K562 (cell line): ENCODE measurements around the gene ADRA2A. TPM values are rescaled to one million over a fixed set of nuclear protein-coding genes. Genes with fewer than 3 reads are reported as not detected.

ENCODE experiments used
- ATAC-seq: fragments of 200-7000 bp; cut with Tn5 transposase; 3 replicates; pipeline ENCODE4 v1.9.1; 2020; ENCODE audit warnings: moderate library complexity
- BruUV-seq: library from RNA; stranded (reverse); fragments of 400-500 nt; replicated peaks from 2 replicates; lab custom pipeline; 2021; lab: Mats Ljungman, UMichigan
- CTCF ChIA-PET: fragments of 300-600 bp; formaldehyde crosslinking; extraction: SDS; loops from one replicate; lab custom pipeline; 2021; ENCODE audit warnings: low intra/inter-chr PET ratio; lab: Yijun Ruan, JAX
- POLR2A ChIA-PET: fragments of 300-600, 350-650 bp; sonication (Branson Sonifier 250); formaldehyde crosslinking; extraction: SDS; loops from one replicate; lab custom pipeline; 2021; ENCODE audit warnings: antibody characterized with exemption, inconsistent platforms; lab: Yijun Ruan, JAX
- DNase-seq, 4 experiments: peaks; one replicate each; pipeline versions ENCODE4 v3.0.0 to v3.0.0-alpha.2; 2011 to 2018; ENCODE audit warnings: low spot score in 3 of 4, mixed read lengths in 3 of 4; ENCODE audit errors: extremely low read depth in 1 of 4
- FAIRE-seq: peaks from 2 replicates; lab custom pipeline; 2011; peaks lifted over from hg19 to GRCh38; lab: Jason Lieb, UNC
- H2AFZ ChIP-seq: 2 replicates; pipeline ENCODE4 v1.6.0; 2011; ENCODE audit warnings: low read depth, low read length, control low read depth, inconsistent platforms
- H3K27ac ChIP-seq: fragments of 200-600 bp; 3 replicates; pipeline ENCODE4 v1.8.0; 2011; ENCODE audit warnings: low read depth, mild to moderate bottlenecking, control low read depth, inconsistent platforms, low read length, moderate library complexity, mixed read lengths; ENCODE audit errors: extremely low read depth
- H3K27me3 ChIP-seq, 2 experiments: fragments of 300-600 bp in 1 of 2; 2 replicates in 1 of 2; 3 replicates in 1 of 2; pipeline versions ENCODE4 v1.6.0 to v1.8.0; 2011; ENCODE audit warnings: inconsistent platforms in 2 of 2, low read length in 2 of 2, mild to moderate bottlenecking in 1 of 2, mixed read lengths in 1 of 2, moderate library complexity in 1 of 2; ENCODE audit not compliant: control insufficient read depth in 2 of 2, insufficient read depth in 2 of 2
- H3K36me3 ChIP-seq: fragments of 300-600 bp; 3 replicates; pipeline ENCODE4 v1.8.0; 2011; ENCODE audit warnings: mild to moderate bottlenecking, low read length, inconsistent platforms; ENCODE audit not compliant: control insufficient read depth, insufficient read depth
- H3K4me1 ChIP-seq, 2 experiments: fragments of 200-600 bp in 1 of 2; replicated peaks in 1 of 2; 2 replicates in 1 of 2; 3 replicates in 1 of 2; pipeline versions ENCODE4 v1.5.1 to v1.8.0; 2011; ENCODE audit warnings: inconsistent platforms in 2 of 2, low read length in 2 of 2, mild to moderate bottlenecking in 1 of 2, mixed read lengths in 1 of 2, moderate library complexity in 1 of 2; ENCODE audit not compliant: control insufficient read depth in 2 of 2, insufficient read depth in 2 of 2
- H3K4me2 ChIP-seq: 2 replicates; pipeline ENCODE4 v1.6.1; 2011; ENCODE audit warnings: low read length, control low read depth, inconsistent platforms, mixed read lengths; ENCODE audit not compliant: insufficient read depth
- H3K4me3 ChIP-seq: fragments of 200-600 bp; sonication (generic), shearing (Covaris generic); 2 replicates; pipeline ENCODE4 v1.5.1; 2016; ENCODE audit warnings: control low read depth, inconsistent platforms
- H3K79me2 ChIP-seq: fragments of 200-600 bp; 3 replicates; pipeline ENCODE4 v1.8.0; 2011; ENCODE audit warnings: low read length, inconsistent platforms; ENCODE audit not compliant: control insufficient read depth, insufficient read depth
- H3K9ac ChIP-seq, 2 experiments: 2 replicates each; pipeline versions ENCODE4 v1.6.0 to v1.6.1; 2011; ENCODE audit warnings: low read depth in 2 of 2, low read length in 2 of 2, control low read depth in 1 of 2, inconsistent platforms in 1 of 2, mild to moderate bottlenecking in 1 of 2, mixed read lengths in 1 of 2; ENCODE audit not compliant: insufficient read depth in 1 of 2
- H3K9me1 ChIP-seq: one replicate; pipeline ENCODE4 v1.6.0; 2011; ENCODE audit warnings: inconsistent platforms, mild to moderate bottlenecking, low read length, moderate library complexity; ENCODE audit not compliant: control insufficient read depth, insufficient read depth
- H3K9me3 ChIP-seq: replicated peaks from 2 replicates; pipeline ENCODE4 v1.5.1; 2011; ENCODE audit warnings: low read depth, low read length, inconsistent platforms; ENCODE audit not compliant: control insufficient read depth, insufficient read depth
- H4K20me1 ChIP-seq: replicated peaks from 2 replicates; pipeline ENCODE4 v1.6.1; 2011; ENCODE audit warnings: low read length, inconsistent platforms, mixed read lengths; ENCODE audit not compliant: control insufficient read depth, insufficient read depth
- CHD2 ChIP-seq: IDR thresholded peaks from 2 replicates; pipeline ENCODE4 v1.6.1; 2011; ENCODE audit warnings: low read depth, low read length
- ETV5 ChIP-seq: sonication (generic); formaldehyde crosslinking; IDR thresholded peaks from 2 replicates; pipeline ENCODE4 v1.4.0; 2020; ENCODE audit warnings: low read depth, mild to moderate bottlenecking, missing genetic modification reagents
- GMEB1 ChIP-seq: fragments of 250-450 bp; sonication (Bioruptor Pico); IDR thresholded peaks from 2 replicates; pipeline ENCODE4 v1.4.0; 2020; ENCODE audit warnings: mild to moderate bottlenecking
- ILF3 ChIP-seq: fragments of 450-650 bp; IDR thresholded peaks from 2 replicates; pipeline ENCODE4 v1.6.1; 2018; ENCODE audit warnings: antibody characterized with exemption, mild to moderate bottlenecking, moderate library complexity, borderline replicate concordance
- LCOR ChIP-seq: sonication (generic); formaldehyde crosslinking; IDR thresholded peaks from 2 replicates; pipeline ENCODE4 v1.8.0; 2022; ENCODE audit warnings: mild to moderate bottlenecking, missing genetic modification reagents
- POLR2B ChIP-seq: fragments of 450-650 bp; IDR thresholded peaks from 2 replicates; pipeline ENCODE4 v1.6.1; 2018; ENCODE audit warnings: low read depth; ENCODE audit not compliant: partially characterized antibody
- SAFB ChIP-seq: fragments of 200-400 bp; formaldehyde crosslinking; IDR thresholded peaks from 2 replicates; pipeline ENCODE4 v1.6.1; 2017; ENCODE audit warnings: low read depth, low read length, borderline replicate concordance
- SLC30A9 ChIP-seq: fragments of 250-450 bp; sonication (Bioruptor Pico); IDR thresholded peaks from 2 replicates; pipeline ENCODE4 v1.8.0; 2022; ENCODE audit warnings: mild to moderate bottlenecking, moderate library complexity
- SOX6 ChIP-seq: fragments of 450-650 bp; IDR thresholded peaks from 2 replicates; pipeline ENCODE4 v1.6.1; 2014; ENCODE audit warnings: mild to moderate bottlenecking
- TOE1 ChIP-seq, 2 experiments: fragments of 450-650 bp in 1 of 2; sonication (generic) in 1 of 2; formaldehyde crosslinking in 1 of 2; IDR thresholded peaks; 2 replicates each; pipeline versions ENCODE4 v1.7.1 to v1.8.0; 2016 to 2022; ENCODE audit warnings: borderline replicate concordance in 2 of 2, mild to moderate bottlenecking in 2 of 2, antibody characterized with exemption in 1 of 2, inconsistent platforms in 1 of 2, low read depth in 1 of 2, missing genetic modification reagents in 1 of 2, moderate library complexity in 1 of 2
- ZNF184 ChIP-seq: sonication (generic); formaldehyde crosslinking; IDR thresholded peaks from 2 replicates; pipeline ENCODE4 v1.5.0; 2020; ENCODE audit warnings: missing genetic modification reagents
- ZNF239 ChIP-seq: fragments of 250-450 bp; sonication (Bioruptor Pico); IDR thresholded peaks from 2 replicates; pipeline ENCODE4 v1.4.0; 2020; ENCODE audit warnings: mild to moderate bottlenecking
- ZNF57 ChIP-seq: fragments of 450-650 bp; formaldehyde crosslinking; IDR thresholded peaks from 2 replicates; pipeline ENCODE4 v1.4.0; 2020; ENCODE audit warnings: mild to moderate bottlenecking, moderate library complexity
- ZNF717 ChIP-seq: fragments of 250-450 bp; sonication (Bioruptor Pico); IDR thresholded peaks from 2 replicates; pipeline ENCODE4 v1.5.0; 2021
- WGBS: fragments of 100-300 bp; shearing (Covaris generic); methylation state at CpG from one replicate; pipeline ENCODE4 v1.1.6; 2016; ENCODE audit warnings: low coverage, mixed read lengths; ENCODE audit not compliant: insufficient coverage; ENCODE audit errors: missing lambda C conversion rate; 5-methylcytosine and 5-hydroxymethylcytosine counted together
- in situ Hi-C: fragments of 300-500 bp; cut with MboI; formaldehyde crosslinking; loops from 4 replicates; pipeline ENCODE4 v1.15.0; 2018; ENCODE audit warnings: inconsistent platforms, mixed read lengths
- intact Hi-C: fragments of 100-400 bp; cut with micrococcal nuclease; formaldehyde crosslinking; loops from 2 replicates; pipeline ENCODE4 v1.14.2; 2022
- polyA plus RNA-seq, 8 experiments: library from polyadenylated mRNA; depleted of rRNA in 4 of 8; stranded (reverse) in 5 of 8; unstranded in 3 of 8; fragments of >200 nt; fragmentation: Nextera tagmentation in 2 of 8; fragmentation: Illumina TruSeq in 1 of 8; extraction: Ambion mirVana in 2 of 8; extraction: Trizol in 1 of 8; gene quantifications; 2 replicates each; pipeline versions ENCODE4 v1.2.1 to v1.2.3, GENCODE V29; 2011 to 2014; ENCODE audit warnings: inconsistent platforms in 1 of 8, missing spikeins in 1 of 8
- total RNA-seq, 7 experiments: library from RNA; depleted of rRNA in 6 of 7; stranded (reverse); fragments of >200 nt in 6 of 7; fragmentation: Illumina TruSeq in 2 of 7; extraction: Trizol in 2 of 7; gene quantifications; 2 replicates each; pipeline versions ENCODE4 v1.2.1 to v1.2.3, GENCODE V29; 2011 to 2021; ENCODE audit warnings: low replicate concordance in 1 of 7
- TF ChIP-seq, protein P1 (sequence below): fragments of 450-650 bp; IDR thresholded peaks from 2 replicates; pipeline ENCODE4 v1.7.1; 2018; ENCODE audit warnings: mild to moderate bottlenecking, low read depth; ENCODE audit not compliant: partially characterized antibody

The ADRA2A gene
- total and polyA plus RNA-seq, 9 of the 15 experiments (the other 6 are each of a cell fraction or from before 2014, with no cell fraction given) = not detected

- 0% methylated on average over 8 of the region's 8 CpGs for WGBS
- H3K9ac ChIP-seq = no peak overlapping the region
- H3K4me2 ChIP-seq = no peak overlapping the region
- ChIA-PET CTCF (no interaction called here), POLR2A (interaction anchor here (1.1 to 1.2 kb wide), 2 partner anchors 16 to 42 kb away, joined by 3 to 4 read pairs; no protein-coding TSS in a partner anchor)
- H3K4me3 ChIP-seq = no peak overlapping the region
- no peak overlapping the region for H2AFZ ChIP-seq
- H3K79me2 ChIP-seq = no peaks in the 10 kb centered on the region
- H3K36me3 ChIP-seq = no peaks in the 10 kb centered on the region
- BruUV-seq = no TSS peak
- DNase-seq = no peak
- H3K27ac ChIP-seq = no peak overlapping the region
- FAIRE-seq = no peak
- in situ Hi-C loops (no loop called here), intact Hi-C loops (no loop called here)
- peaks cover 0 to 22% of the 10 kb centered on the region in 2 experiments; a peak in 2 of 5 replicates for H3K27me3 ChIP-seq
- H3K9me3 ChIP-seq = no peaks in the 10 kb centered on the region
- no peak for ATAC-seq
- no peak for TF ChIP-seq ZNF717 (CRISPR knock-in tag)
- no peak for TF ChIP-seq SAFB
- no peak for TF ChIP-seq ILF3
- TF ChIP-seq CHD2 = no peak
- TF ChIP-seq ETV5 (CRISPR knock-in tag) = no peak
- no peak for TF ChIP-seq ZNF239 (CRISPR knock-in tag)
- TF ChIP-seq, protein P1, sequence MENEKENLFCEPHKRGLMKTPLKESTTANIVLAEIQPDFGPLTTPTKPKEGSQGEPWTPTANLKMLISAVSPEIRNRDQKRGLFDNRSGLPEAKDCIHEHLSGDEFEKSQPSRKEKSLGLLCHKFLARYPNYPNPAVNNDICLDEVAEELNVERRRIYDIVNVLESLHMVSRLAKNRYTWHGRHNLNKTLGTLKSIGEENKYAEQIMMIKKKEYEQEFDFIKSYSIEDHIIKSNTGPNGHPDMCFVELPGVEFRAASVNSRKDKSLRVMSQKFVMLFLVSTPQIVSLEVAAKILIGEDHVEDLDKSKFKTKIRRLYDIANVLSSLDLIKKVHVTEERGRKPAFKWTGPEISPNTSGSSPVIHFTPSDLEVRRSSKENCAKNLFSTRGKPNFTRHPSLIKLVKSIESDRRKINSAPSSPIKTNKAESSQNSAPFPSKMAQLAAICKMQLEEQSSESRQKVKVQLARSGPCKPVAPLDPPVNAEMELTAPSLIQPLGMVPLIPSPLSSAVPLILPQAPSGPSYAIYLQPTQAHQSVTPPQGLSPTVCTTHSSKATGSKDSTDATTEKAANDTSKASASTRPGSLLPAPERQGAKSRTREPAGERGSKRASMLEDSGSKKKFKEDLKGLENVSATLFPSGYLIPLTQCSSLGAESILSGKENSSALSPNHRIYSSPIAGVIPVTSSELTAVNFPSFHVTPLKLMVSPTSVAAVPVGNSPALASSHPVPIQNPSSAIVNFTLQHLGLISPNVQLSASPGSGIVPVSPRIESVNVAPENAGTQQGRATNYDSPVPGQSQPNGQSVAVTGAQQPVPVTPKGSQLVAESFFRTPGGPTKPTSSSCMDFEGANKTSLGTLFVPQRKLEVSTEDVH = no peak
- TF ChIP-seq ZNF57 (CRISPR knock-in tag) = no peak
- no peak for TF ChIP-seq GMEB1
- no peak for TF ChIP-seq TOE1 (IDR thresholded peaks at IDR 0.05; ENCODE audit: borderline replicate concordance)
- no peak for TF ChIP-seq TOE1 (CRISPR knock-in tag; IDR thresholded peaks at IDR 0.05; ENCODE audit: borderline replicate concordance, low read depth)
- no peak for TF ChIP-seq POLR2B
- no peak for TF ChIP-seq LCOR
- no peak for TF ChIP-seq SOX6
- TF ChIP-seq SLC30A9 (CRISPR knock-in tag) = no peak
- TF ChIP-seq ZNF184 = no peak
- H3K9me1 ChIP-seq = no peaks in the 10 kb centered on the region
- H3K4me1 ChIP-seq = no peaks in the 10 kb centered on the region
- H4K20me1 ChIP-seq = no peaks in the 10 kb centered on the region
Measured at GRCh38 chr10:111117528-111118277, 40.9 kb downstream of the ADRA2A start.
